Left kidney (tissue), 2 donors: ENCODE results near the gene RHBDL3. TPM values are rescaled to one million over a fixed set of nuclear protein-coding genes. Genes with fewer than 3 reads are reported as not detected.

Experiments
- DNase-seq: peaks from one replicate; pipeline ENCODE4 v3.0.0-alpha.2; 2013
- polyA plus RNA-seq: library from polyadenylated mRNA; unstranded; fragments of 120-200 nt; gene quantifications from one replicate; pipeline ENCODE4 v1.2.1, GENCODE V29; 2013; ENCODE audit not compliant: insufficient read length

The RHBDL3 gene
- polyA plus RNA-seq, 1 donor, result 1.5 TPM

- no peak for DNase-seq
These were observed 92.0 kb downstream of the RHBDL3 start for GRCh38 chr17:32357615-32358014.

DNA sequence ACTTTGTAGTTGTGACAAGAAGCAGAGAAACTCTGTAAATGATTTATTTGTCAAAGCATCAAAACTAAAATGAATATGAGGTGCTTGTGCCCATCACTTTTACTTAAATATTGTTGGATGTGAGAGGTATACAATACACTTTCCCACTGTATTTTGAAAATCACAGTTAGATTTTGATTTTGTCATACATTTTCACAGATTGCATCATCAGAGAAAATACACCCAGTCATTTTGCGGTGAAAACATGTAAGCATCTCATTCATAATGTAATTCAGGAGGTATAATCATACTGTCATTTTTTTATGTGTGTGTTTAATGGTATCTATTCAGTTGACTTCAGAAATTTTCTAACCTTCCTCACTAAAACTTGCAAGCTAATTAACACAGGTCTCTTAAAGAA lies 95.6 kb downstream of the RHBDL3 start:
- no peak for DNase-seq

GRCh38 chr17:32370426-32370825 lies 104.8 kb downstream of the RHBDL3 start:
- no peak for DNase-seq

Other genes starting within 250 kb of the RHBDL3 start
- gene RHOT1, start 123.3 kb upstream of the RHBDL3 start, polyA plus RNA-seq, result 61.7 TPM
- gene C17orf75, start 76.3 kb downstream of the RHBDL3 start, polyA plus RNA-seq, result 54.0 TPM
- 302 TPM for gene ZNF207, start 84.3 kb downstream of the RHBDL3 start, polyA plus RNA-seq
- 128 TPM for gene PSMD11, start 178.7 kb downstream of the RHBDL3 start, polyA plus RNA-seq
- gene CDK5R1, start 221.2 kb downstream of the RHBDL3 start, polyA plus RNA-seq, result 4.6 TPM